PC-9 (cell line): Measurements from ENCODE around the gene ITIH3. TPM values are rescaled to one million over a fixed set of nuclear protein-coding genes. Genes with fewer than 3 reads are reported as not detected.

Source experiments
- BruUV-seq: library from RNA; stranded (reverse); fragments of 400-500 nt; replicated peaks from 2 replicates; lab custom pipeline; 2021; lab: Mats Ljungman, UMichigan
- CTCF ChIA-PET: fragments of 300-600 bp; sonication (Branson Sonifier 250); formaldehyde crosslinking; loops from one replicate; lab custom pipeline; 2022; ENCODE audit warnings: antibody characterized with exemption; lab: Charles Lee
- POLR2A ChIA-PET: fragments of 300-600 bp; sonication (Branson Sonifier 250); formaldehyde crosslinking; loops from one replicate; lab custom pipeline; 2022; ENCODE audit warnings: antibody characterized with exemption; ENCODE audit not compliant: unreplicated experiment; lab: Charles Lee
- DNase-seq, 2 experiments: peaks; one replicate each; pipeline versions ENCODE4 v3.0.0 to v3.0.0-alpha.2; 2015 to 2022; ENCODE audit warnings: mixed read lengths in 1 of 2
- H2AFZ ChIP-seq: fragments of 200-600 bp; sonication (generic); 2 replicates; pipeline ENCODE4 v1.8.1; 2017; ENCODE audit warnings: antibody characterized with exemption
- H3F3A ChIP-seq: fragments of 200-600 bp; sonication (generic); 2 replicates; pipeline ENCODE4 v1.8.1; 2017; ENCODE audit warnings: antibody characterized with exemption, mild to moderate bottlenecking, low read depth; ENCODE audit not compliant: insufficient read depth
- H3K27ac ChIP-seq: fragments of 200-600 bp; sonication (generic); 2 replicates; pipeline ENCODE4 v1.6.1; 2016; ENCODE audit warnings: mixed run types
- H3K27me3 ChIP-seq: fragments of 200-600 bp; sonication (generic); 2 replicates; pipeline ENCODE4 v1.6.1; 2016; ENCODE audit warnings: low read depth, mixed run types; ENCODE audit not compliant: insufficient read depth
- H3K36me3 ChIP-seq: fragments of 200-600 bp; sonication (generic); 2 replicates; pipeline ENCODE4 v1.6.1; 2016; ENCODE audit warnings: low read depth, mixed run types
- H3K4me1 ChIP-seq: fragments of 200-600 bp; sonication (generic); replicated peaks from 2 replicates; pipeline ENCODE4 v1.6.1; 2016; ENCODE audit warnings: mixed run types; ENCODE audit not compliant: insufficient read depth
- H3K4me2 ChIP-seq: fragments of 200-600 bp; sonication (generic); 2 replicates; pipeline ENCODE4 v1.6.1; 2017; ENCODE audit warnings: mixed run types
- H3K4me3 ChIP-seq: fragments of 200-600 bp; sonication (generic); 2 replicates; pipeline ENCODE4 v1.6.1; 2016; ENCODE audit warnings: mixed run types
- H3K79me2 ChIP-seq: fragments of 200-600 bp; sonication (generic); 2 replicates; pipeline ENCODE4 v1.6.1; 2017; ENCODE audit warnings: low read depth, mixed run types
- H3K9me2 ChIP-seq: fragments of 200-600 bp; sonication (generic); 2 replicates; pipeline ENCODE4 v1.8.1; 2017; ENCODE audit warnings: mild to moderate bottlenecking; ENCODE audit not compliant: insufficient read depth
- H3K9me3 ChIP-seq: fragments of 200-600 bp; sonication (generic); 2 replicates; pipeline ENCODE4 v1.8.1; 2016; ENCODE audit warnings: low read depth; ENCODE audit not compliant: insufficient read depth
- H4K20me1 ChIP-seq: fragments of 200-600 bp; sonication (generic); 2 replicates; pipeline ENCODE4 v1.8.1; 2017; ENCODE audit not compliant: insufficient read depth
- EZH2 ChIP-seq: fragments of 200-600 bp; sonication (generic); IDR thresholded peaks from 2 replicates; pipeline ENCODE4 v1.8.0; 2017; ENCODE audit warnings: antibody characterized with exemption, low read depth
- intact Hi-C: fragments of 100-400 bp; cut with micrococcal nuclease; formaldehyde crosslinking; loops from one replicate; pipeline ENCODE4 v1.10.0; 2022; ENCODE audit not compliant: unreplicated experiment
- total RNA-seq: library from RNA; stranded (reverse); gene quantifications from 2 replicates; pipeline ENCODE4 v1.2.3, GENCODE V29; 2021
- TF ChIP-seq, protein P1 (sequence below): fragments of 200-600 bp; sonication (generic); conservative IDR thresholded peaks from 2 replicates; pipeline ENCODE4 v1.6.1; 2017; ENCODE audit warnings: mixed run types, antibody characterized with exemption, mild to moderate bottlenecking, moderate library complexity

Gene ITIH3
- total RNA-seq, 1 experiment from 2014 or later: not detected

DNA sequence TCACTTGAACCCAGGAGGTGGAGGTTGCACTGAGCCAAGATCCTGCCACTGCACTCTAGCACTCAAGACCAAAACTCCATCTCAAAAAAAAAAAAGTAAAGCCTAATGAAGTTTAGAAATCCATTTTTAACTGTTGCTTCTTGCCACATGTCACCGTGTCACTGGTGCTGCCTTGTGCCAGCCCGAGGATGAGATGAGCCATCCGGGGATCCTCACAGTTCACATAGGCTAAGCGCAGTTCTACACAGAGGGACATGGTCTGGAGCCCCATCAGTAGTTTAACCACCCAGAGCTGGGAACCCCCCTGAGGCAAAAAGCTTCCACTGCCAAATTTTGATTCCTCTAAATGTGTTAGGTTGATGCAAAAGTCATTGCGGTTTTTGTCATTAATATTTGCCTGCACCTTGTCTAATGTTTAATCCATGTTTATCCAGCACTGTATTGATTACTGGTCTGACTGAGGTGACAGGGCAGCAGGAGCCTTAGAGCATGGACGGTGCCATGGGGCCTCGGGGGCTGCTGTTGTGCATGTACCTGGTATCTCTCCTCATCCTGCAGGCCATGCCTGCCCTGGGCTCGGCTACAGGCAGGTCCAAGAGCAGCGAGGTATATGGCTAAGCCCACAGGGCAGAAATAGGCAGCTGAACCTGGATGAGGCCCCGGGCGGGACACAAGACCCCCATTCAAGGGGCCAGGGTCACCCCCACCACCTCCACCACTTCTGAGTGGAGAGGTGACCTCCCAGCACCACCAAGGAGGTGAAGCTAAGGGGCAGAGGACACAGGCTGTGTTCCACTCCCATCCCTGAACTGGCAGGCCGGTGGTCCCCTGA is 17.3 kb upstream of the ITIH3 start, which contains the start of gene ITIH1:
Gene ITIH1 (plus strand): TSS at position 473 of the 832 bp plus-strand sequence. CDS start 17 bp downstream, at position 490.
- H3K4me3 ChIP-seq: no peak within 1 kb of the TSS
- TF ChIP-seq EZH2: no peak
- TF ChIP-seq, protein P1, sequence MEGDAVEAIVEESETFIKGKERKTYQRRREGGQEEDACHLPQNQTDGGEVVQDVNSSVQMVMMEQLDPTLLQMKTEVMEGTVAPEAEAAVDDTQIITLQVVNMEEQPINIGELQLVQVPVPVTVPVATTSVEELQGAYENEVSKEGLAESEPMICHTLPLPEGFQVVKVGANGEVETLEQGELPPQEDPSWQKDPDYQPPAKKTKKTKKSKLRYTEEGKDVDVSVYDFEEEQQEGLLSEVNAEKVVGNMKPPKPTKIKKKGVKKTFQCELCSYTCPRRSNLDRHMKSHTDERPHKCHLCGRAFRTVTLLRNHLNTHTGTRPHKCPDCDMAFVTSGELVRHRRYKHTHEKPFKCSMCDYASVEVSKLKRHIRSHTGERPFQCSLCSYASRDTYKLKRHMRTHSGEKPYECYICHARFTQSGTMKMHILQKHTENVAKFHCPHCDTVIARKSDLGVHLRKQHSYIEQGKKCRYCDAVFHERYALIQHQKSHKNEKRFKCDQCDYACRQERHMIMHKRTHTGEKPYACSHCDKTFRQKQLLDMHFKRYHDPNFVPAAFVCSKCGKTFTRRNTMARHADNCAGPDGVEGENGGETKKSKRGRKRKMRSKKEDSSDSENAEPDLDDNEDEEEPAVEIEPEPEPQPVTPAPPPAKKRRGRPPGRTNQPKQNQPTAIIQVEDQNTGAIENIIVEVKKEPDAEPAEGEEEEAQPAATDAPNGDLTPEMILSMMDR: no peak
- no peaks in the 10 kb centered on the region for H4K20me1 ChIP-seq
- intact Hi-C loops: no loop called here
- no peaks in the 10 kb centered on the region for H3K9me2 ChIP-seq
- ChIA-PET POLR2A (no interaction called here), CTCF (no interaction called here)
- DNase-seq: no peak
- no peak within 1 kb of the TSS for H2AFZ ChIP-seq
- H3K79me2 ChIP-seq: no peaks in the 10 kb centered on the region
- no peak within 1 kb of the TSS for H3K4me2 ChIP-seq
- no peaks in the 10 kb centered on the region for H3K36me3 ChIP-seq
- peaks cover 14% of the 10 kb centered on the region for H3K27me3 ChIP-seq
- no peaks in the 10 kb centered on the region for H3F3A ChIP-seq
- H3K4me1 ChIP-seq: no peaks in the 10 kb centered on the region; the same call in 1 of the 2 replicates
- no TSS peak for BruUV-seq
- no peaks in the 10 kb centered on the region for H3K9me3 ChIP-seq
- no peak within 1 kb of the TSS for H3K27ac ChIP-seq

DNA sequence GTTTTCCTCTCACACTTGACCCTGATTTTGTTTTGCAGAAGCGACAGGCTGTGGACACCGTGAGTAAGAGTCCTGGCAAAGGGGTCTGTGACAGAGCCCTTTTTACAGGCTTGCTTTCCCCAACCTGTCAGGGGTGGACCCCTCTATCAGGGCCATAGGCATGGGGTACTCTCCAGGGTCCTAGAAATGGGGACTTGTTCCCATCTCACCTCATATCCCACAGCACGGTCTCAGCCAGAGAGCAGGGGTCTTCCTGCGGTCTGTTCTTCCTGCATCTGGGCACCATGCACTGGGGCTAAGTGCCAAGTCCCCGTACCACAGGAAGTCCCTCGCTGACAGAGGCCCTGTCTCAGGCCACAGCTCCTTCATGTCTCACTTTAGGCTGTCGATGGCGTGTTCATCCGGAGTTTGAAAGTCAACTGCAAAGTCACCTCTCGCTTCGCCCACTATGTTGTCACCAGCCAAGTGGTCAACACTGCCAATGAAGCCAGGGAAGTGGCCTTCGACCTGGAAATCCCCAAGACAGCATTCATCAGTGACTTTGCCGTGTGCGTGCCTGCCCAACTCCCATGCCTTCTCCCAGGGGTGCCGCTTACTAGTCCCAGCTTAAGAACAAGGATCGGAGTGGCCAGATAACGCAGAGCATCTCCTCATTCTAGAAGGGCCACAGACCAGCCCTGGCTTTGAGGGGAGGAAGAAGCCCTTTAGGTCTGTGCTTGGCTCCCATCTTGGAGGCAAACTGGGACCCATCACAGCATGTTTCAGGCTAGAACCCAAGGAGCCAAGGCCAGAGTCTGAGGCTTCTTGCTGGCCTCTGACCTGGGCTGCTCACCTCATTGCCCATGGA is 16.4 kb upstream of the ITIH3 start:
- Histone ChIP-seq H3K27me3 (peaks cover 21% of the 10 kb centered on the region), H3K4me2 (no peak overlapping the region), H3K4me1 (no peaks in the 10 kb centered on the region; the same call in 1 of the 2 replicates), H3F3A (no peaks in the 10 kb centered on the region), H4K20me1 (no peaks in the 10 kb centered on the region), H3K9me3 (no peaks in the 10 kb centered on the region), H3K9me2 (no peaks in the 10 kb centered on the region), H3K79me2 (no peaks in the 10 kb centered on the region), H2AFZ (no peak overlapping the region), H3K4me3 (no peak overlapping the region), H3K36me3 (no peaks in the 10 kb centered on the region), H3K27ac (no peak overlapping the region)
- POLR2A ChIA-PET: no interaction called here
- no peak for DNase-seq
- intact Hi-C loops: no loop called here
- no TSS peak for BruUV-seq
- no peak for TF ChIP-seq EZH2
- TF ChIP-seq, protein P1: no peak
- CTCF ChIA-PET: no interaction called here

DNA sequence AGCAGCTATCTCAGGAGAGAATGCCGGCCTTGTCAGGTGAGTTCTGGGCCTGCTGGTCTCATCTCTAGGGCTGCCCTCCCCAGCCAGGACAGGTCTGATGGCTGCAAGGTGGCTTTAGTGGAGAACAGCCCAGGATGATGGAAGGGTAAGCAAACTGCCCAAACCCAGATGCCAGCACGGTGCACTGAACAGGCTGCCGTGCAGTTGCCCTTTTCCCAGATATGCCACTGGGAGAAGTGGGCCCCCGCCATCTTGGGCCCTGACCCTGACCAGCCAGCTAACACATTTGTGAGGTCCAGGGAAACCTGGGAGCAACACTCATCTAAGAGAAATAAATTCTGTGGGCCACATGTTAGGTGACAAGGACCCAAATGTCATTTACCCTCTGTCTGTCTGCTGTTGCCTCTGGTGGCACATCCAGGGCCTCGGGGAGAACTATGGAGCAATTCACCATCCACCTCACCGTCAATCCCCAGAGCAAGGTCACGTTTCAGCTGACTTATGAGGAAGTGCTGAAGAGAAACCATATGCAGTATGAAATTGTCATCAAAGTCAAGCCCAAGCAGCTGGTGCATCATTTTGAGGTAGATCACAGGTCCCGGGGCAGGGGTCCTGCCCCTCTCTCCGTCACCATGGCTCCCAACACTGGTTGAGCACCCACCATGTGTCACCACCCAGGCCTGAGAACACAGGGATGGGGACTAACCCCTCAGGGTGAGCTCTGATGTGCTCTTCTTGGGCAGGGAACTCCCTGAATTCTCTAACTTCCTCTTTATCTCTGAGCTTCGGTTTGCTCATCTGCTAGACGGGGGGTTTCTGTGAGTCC is 15.4 kb upstream of the ITIH3 start:
- Histone ChIP-seq H3K9me3 (no peaks in the 10 kb centered on the region), H3K79me2 (no peaks in the 10 kb centered on the region), H2AFZ (no peak overlapping the region), H3F3A (no peaks in the 10 kb centered on the region), H4K20me1 (no peaks in the 10 kb centered on the region), H3K4me1 (no peaks in the 10 kb centered on the region; the same call in 1 of the 2 replicates), H3K4me2 (no peak overlapping the region), H3K36me3 (no peaks in the 10 kb centered on the region), H3K27me3 (peaks cover 24% of the 10 kb centered on the region), H3K9me2 (no peaks in the 10 kb centered on the region), H3K4me3 (no peak overlapping the region), H3K27ac (no peak overlapping the region)
- TF ChIP-seq EZH2: no peak
- TF ChIP-seq, protein P1: no peak
- ChIA-PET POLR2A (interaction anchor here (0.5 kb wide), 1 partner anchor 8 kb away, joined by 5 read pairs; no protein-coding TSS in a partner anchor), CTCF (no interaction called here)
- DNase-seq: no peak
- BruUV-seq: no TSS peak
- intact Hi-C loops: no loop called here
